ENCODE data around the gene SQSTM1.

GRCh38 chr5:179816796-179817469, 3.8 kb upstream of the SQSTM1 start:
- TF ChIP-seq, protein P1, sequence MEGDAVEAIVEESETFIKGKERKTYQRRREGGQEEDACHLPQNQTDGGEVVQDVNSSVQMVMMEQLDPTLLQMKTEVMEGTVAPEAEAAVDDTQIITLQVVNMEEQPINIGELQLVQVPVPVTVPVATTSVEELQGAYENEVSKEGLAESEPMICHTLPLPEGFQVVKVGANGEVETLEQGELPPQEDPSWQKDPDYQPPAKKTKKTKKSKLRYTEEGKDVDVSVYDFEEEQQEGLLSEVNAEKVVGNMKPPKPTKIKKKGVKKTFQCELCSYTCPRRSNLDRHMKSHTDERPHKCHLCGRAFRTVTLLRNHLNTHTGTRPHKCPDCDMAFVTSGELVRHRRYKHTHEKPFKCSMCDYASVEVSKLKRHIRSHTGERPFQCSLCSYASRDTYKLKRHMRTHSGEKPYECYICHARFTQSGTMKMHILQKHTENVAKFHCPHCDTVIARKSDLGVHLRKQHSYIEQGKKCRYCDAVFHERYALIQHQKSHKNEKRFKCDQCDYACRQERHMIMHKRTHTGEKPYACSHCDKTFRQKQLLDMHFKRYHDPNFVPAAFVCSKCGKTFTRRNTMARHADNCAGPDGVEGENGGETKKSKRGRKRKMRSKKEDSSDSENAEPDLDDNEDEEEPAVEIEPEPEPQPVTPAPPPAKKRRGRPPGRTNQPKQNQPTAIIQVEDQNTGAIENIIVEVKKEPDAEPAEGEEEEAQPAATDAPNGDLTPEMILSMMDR (IDR thresholded peaks at IDR 0.05), result no peak
- TF ChIP-seq, protein P2, sequence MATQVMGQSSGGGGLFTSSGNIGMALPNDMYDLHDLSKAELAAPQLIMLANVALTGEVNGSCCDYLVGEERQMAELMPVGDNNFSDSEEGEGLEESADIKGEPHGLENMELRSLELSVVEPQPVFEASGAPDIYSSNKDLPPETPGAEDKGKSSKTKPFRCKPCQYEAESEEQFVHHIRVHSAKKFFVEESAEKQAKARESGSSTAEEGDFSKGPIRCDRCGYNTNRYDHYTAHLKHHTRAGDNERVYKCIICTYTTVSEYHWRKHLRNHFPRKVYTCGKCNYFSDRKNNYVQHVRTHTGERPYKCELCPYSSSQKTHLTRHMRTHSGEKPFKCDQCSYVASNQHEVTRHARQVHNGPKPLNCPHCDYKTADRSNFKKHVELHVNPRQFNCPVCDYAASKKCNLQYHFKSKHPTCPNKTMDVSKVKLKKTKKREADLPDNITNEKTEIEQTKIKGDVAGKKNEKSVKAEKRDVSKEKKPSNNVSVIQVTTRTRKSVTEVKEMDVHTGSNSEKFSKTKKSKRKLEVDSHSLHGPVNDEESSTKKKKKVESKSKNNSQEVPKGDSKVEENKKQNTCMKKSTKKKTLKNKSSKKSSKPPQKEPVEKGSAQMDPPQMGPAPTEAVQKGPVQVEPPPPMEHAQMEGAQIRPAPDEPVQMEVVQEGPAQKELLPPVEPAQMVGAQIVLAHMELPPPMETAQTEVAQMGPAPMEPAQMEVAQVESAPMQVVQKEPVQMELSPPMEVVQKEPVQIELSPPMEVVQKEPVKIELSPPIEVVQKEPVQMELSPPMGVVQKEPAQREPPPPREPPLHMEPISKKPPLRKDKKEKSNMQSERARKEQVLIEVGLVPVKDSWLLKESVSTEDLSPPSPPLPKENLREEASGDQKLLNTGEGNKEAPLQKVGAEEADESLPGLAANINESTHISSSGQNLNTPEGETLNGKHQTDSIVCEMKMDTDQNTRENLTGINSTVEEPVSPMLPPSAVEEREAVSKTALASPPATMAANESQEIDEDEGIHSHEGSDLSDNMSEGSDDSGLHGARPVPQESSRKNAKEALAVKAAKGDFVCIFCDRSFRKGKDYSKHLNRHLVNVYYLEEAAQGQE (IDR thresholded peaks at IDR 0.05; ENCODE audit: insufficient read depth in 1 of 2, low read depth in 2 of 2, low read length in 1 of 2), result no peak
- TF ChIP-seq TCF7L2 (IDR thresholded peaks at IDR 0.05; ENCODE audit: low read depth, low read length), result no peak
- TF ChIP-seq POLR2AphosphoS5 (IDR thresholded peaks at IDR 0.05; ENCODE audit: low read depth, low read length), result no peak; the same call in 1 of the 2 replicates
- TF ChIP-seq SIN3A (IDR thresholded peaks at IDR 0.05; ENCODE audit: borderline replicate concordance, insufficient read depth, low read depth, low read length), result no peak

Measured in Panc1 (cell line).